GM23248 (cell line): Measurements from ENCODE around the gene ATP2C1.

ENCODE experiments used
- EZH2 ChIP-seq: fragments of 200-600 bp; sonication (generic); IDR thresholded peaks from 2 replicates; pipeline ENCODE4 v1.6.1; 2018; ENCODE audit warnings: antibody characterized with exemption, mild to moderate bottlenecking; ENCODE audit not compliant: insufficient read depth, poor library complexity, severe bottlenecking
- EZH2phosphoT487 ChIP-seq: fragments of 200-600 bp; sonication (generic); IDR thresholded peaks from 2 replicates; pipeline ENCODE4 v1.6.1; 2018; ENCODE audit warnings: antibody characterized with exemption, moderate library complexity, mild to moderate bottlenecking, low read depth; ENCODE audit not compliant: insufficient read depth

GRCh38 chr3:130918328-130918727, 24.4 kb downstream of the ATP2C1 start:
- TF ChIP-seq EZH2phosphoT487, result no peak
- no peak for TF ChIP-seq EZH2
